GM19468 (cell line): ENCODE measurements around the gene SELENON.

ENCODE experiments used
- ATAC-seq: cut with Tn5 transposase; IDR thresholded peaks from one replicate; pipeline ENCODE4 v1.9.1; 2021; ENCODE audit warnings: mild to moderate bottlenecking, moderate library complexity, moderate number of reproducible peaks; ENCODE audit not compliant: unreplicated experiment; ENCODE audit errors: extremely low read depth

SELENON gene

DNA sequence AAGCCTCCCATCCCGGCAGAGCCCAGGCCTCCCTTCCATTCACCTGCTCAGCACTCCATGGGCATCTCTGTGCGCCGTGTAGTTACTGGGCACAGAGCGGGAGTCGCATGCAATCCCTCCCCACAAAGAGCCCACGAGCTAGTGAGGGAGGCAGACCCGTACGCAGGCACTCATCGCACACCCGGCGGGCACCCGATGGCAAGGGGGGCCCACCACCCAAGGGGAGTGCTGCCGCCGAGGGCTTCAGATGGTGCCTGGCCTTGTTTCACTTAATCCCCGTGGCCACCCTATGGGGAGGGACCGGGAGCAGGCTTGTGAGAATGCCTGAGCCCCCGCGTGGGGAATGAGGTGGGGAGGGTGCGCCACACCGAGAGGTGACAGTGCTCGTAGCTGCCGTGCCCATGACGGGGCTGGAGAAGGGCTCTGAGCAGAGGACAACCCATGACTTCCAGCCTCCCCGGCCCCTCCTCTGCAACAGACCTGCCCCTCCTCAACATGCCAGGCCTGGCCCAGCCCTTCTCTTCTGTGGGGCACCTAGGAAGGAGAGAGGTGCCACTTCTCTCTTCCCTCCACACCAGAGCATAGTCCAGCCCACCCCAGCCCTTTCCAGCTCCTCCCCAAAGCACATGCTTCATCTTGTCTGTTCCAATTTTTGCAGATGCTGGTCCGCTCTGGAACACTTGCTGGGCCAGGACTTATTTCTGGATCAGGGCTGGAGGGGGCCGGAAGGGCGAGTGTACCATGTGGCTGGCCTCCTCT is 30.2 kb upstream of the SELENON start:
- no peak for ATAC-seq

DNA sequence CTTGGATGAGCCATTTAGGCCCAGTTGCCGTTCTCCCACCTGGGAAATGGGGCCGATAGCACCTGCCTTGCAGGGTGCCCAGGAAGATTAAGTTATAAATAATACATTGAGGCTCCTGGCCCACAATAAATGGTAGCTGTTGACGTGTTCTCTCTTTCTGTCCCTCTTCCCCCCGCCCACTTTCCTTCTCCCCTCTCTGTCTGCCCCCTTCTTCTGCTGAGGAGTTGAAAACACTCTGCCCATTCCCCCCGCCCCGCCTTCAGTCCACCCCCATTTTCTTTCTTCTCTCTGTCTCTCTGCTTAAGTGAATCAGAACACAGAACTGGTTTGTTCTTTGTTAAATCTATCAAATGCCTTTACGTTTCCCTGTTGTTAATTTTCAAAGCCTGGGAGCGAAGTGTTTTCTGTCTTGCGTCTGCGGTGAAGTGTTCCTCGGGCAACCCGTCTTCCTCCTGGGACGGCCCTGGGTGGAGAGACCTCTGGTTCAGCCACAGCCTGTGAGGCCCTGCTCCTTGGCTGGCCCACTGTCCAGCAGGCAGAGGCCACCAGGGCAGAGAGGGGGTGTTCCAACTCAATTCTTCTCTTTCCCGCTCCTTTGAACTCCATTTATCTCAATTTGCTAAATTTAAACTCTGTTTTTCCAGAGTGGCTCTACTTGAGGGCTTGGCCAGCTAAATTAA is 29.3 kb upstream of the SELENON start:
- no peak for ATAC-seq

DNA sequence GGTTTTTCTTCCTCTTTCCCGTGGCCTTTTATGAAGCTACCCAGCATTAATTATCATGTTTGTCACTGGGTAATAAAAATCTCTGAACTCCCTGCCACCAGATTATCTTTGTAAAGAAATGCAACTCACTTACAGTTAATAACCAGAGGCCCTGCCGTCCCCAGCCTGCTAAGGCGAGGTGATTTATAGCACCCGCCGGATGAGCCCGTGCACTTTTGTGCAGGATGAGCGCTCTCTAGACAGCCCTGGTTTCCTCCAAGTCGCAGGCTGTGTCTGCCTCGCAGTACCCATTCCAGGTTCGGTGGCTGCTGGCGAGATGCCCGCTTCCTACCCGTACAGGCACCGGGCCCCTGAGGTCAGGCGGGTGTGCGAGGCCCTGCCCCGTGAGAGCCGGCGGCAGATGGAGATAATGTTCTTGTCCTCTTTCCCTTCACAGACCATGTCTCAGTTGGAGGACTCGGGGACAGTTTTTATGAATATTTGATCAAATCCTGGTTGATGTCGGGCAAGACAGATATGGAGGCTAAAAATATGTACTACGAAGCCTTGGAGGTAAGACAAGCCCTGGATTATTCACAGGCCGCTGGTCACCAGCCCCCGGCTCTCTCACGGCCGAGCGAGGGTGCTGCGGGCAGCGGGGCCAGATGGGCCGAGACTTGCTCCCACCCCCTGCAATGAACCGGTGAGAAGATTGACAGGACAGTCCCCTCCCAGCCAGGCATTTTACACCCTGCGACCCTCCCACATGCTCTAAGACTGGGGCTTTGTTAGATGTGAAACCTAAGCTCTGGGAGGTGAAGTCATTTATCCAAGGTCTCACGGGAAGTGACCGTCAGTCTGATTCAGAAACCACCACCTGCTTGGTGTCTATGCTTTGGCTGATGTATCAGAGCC is 28.5 kb upstream of the SELENON start:
- ATAC-seq: no peak

DNA sequence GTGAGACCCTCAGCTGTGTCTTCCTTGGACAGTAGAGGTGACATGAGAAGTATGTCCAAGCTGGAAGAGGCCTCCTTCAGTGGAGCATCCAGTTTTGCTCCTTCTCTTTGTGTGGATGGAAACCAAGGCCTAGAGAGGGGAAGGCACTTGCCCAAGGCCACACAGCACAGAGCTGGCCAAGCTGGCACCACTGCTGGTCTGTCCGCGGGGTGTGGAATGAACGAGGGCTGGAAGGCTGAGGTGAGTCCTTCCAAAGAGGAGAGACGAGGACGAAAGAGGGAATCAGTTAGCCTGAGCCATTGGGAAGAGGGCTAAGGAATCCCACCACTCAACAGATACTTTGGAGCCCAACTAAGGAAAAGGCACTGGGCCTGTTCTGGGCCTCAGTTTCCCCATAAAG is 27.8 kb upstream of the SELENON start:
- ATAC-seq: no peak

DNA sequence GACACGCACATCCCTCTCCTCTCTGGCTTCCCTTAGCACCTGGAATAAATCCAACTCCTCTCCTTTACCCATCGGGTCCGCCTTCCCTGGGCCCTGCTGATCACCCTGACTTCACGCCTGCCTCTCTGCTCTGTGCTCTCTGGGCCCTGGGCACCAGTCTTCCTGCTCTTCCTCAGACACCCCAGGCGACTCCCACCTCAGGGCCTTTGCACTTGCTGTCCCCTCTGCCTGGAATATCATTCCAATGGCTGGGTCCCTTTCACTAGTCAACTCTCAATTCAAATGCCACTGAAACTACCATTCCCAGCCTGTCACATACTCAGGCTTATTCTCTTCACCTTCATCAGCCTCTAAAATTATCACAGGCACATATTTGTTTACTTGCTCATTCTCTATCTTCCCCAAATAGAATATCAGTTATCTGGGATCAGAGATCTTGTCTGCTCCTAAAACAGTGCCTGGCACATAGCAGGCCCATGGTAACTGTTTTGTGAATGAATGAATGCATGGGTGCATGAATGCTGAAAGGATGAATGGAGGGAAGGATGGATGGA is 27.2 kb upstream of the SELENON start:
- no peak for ATAC-seq

DNA sequence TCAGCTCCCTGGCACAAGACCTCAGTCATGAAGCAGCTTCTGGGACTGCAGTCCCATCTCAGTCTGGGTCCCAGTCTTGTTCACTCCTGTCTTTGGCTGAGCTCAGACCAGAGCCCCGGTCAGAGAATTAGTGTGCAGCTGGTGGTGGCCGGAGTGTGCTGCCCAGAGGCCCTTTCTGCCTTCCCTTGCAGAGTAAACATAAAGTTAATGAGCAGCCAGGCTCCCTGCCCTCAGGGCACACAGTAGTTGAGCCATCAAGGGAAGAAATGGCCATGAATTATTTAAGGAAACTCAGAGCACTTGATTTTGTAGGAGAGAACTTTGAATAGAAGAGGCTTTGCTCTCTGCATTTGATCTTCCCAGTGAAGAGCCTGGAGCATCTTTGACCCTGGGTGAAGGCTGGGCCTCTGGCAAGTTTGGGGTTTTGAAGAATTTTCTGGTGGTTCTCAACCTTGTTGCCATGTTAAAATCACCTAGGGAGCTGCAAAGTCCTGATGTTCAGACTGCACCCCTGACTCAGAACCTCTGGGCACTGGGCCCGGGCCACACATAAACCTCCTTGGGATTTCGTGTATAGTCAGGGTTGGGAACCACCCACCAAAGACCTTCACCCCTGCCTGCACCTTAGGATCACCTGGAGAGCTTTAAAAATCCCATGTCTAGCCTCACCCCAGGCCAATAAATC is 26.4 kb upstream of the SELENON start:
- ATAC-seq: no peak

DNA sequence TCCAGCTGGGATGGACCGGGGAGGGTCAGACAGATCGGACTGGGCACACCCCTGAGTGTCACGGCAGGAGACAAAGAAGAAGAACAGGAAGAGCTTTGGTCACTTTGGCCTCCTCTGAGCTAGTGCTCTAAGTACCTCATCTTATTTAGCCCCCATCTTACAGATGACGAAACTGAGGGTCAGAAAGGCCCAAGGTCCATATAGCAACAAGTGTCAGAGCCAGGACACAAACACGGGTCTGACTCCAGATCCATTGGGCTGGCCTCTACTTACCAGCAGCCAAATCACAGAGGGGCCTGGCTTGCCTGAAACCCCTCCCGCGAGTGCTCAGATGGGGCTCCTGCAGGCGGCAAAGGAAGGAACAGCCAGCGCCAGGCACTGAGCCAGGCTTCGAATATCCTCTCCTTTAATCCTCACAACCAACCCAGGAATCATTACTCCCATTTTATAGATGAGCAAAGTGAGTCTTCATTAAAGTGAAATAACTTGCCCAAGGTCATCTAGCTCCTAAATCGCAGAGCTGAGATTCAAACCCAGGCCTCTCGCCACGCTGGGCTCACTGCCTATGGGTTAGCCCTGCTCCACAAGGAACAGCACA is 25.7 kb upstream of the SELENON start:
- no peak for ATAC-seq

DNA sequence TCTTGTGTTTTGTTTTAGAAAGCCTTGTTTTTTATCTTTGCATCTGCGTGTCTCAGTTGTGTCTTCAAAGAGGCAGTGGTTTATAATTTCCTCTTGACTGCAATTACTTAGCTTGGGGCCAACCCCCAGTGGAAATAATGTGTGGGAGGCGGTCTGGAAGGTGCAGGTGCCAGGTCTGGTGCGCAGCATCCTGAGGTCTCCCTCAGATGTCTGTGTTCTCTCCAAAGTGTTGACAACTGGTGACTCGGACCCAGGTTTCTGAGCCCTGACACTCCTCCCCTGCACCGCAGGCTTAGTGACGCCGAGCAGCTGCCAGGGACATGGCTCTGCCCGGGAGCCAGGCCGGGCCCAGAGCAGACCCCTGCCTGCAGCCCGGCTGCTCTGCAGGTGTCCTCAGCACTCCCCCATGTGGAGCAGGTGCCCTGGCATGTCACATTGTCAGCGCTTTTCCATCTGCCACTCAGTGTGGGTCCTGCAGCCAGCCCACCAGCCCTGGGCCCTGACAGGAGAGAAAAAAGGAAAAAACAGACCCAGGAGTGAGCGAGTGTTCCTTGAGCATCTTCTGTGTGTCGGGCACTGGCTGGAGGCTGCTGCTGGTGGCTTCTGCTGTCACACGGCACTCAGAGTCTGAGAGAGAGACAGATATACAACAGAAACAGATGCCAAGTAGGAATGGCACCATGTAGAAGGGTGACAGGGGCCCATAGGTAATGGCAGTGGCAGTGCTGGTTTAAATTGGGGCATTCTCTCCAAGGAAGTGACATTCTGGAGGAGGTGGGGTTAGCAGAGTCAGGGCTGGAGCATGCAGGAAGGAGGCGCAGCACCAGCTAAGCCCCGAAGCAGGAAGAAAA is 24.8 kb upstream of the SELENON start:
- no peak for ATAC-seq

DNA sequence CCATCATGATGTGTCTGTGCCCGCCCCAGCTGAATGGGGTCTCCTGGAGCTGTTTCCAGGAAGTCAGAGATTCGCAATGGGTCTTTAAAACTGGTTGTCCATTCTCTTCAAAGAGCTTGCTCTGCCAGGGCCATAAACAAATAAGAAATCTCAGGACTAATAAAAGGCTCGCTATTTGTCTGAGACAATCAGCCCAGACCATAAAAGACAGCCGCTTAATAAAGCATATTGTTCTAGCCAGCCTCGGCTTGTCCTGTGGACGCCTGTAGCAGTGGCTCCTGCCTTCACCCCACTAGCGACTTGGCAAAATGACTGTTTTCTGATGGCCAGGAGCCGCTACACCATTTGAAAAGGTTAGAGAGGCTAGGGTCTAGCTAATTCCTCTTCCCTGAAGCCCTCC is 20.6 kb upstream of the SELENON start:
- no peak for ATAC-seq

DNA sequence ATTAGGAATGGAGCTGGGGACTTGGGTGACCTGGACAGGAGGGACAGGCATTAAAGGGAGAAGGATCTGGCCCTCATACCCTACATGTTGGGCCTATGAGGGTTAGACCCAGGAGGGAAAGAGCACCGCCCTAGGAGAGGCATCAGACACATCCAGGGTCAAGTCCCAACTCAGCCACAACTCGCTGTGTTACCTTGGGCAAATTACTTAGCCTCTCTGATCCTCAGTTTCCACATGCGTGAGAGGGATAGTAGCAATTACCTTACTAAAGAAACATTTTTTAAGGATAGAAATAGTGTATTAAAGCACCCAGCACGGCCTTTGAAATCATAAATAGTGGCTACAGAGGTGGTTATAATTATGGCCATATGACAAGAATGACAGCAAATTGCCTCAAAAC is 20.1 kb upstream of the SELENON start:
- ATAC-seq: no peak

DNA sequence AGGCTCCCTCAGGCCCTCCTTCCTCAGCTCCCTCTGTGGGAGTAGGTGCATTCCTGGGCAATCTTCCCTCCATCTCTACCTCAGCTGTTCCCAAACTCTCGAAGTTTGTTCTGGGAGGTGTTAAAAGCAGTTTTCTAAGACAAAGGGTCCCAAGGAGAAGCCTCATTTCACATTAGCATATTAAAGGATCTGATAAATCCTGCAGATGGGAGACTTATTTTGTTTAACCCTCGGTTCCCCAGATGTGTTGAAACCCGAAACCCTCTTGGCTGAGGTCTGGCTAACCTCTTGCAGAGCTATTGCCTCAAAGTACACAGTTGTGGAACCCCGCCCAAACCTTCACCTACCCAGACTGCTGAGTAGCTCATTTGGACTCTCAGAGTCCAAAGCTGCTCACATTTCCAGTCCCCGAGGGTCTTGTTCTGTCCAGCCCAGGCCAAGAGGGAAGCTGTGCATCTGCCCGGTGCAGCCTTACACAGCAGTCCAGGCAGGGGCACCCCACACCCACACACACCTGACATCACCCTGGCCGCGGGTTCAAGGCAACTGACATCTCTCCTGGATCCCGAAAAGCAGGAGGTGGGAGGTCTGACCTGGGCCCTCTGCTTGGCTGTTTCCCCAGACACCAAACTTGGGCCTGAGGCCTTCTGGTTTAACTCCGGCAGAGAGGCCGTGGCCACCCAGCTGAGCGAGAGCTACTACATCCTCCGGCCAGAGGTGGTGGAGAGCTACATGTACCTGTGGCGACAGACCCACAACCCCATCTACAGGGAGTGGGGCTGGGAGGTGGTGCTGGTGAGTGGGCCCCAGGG is 19.5 kb upstream of the SELENON start:
- ATAC-seq: no peak

DNA sequence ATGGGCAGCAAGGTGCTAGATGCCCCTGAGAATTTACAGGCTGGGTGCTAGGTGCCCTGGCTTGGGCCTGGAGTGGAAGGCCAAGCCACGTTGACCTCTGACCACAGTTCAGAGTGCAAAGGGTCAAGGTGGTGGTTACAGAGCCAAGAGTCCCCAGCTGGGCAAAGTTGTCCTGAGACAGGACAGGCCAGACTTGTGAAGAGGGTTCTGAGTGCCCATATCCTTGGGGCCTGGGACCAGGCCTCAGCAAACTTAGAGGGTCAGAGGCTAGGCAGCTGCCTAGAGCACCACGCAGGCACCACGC is 18.9 kb upstream of the SELENON start:
- no peak for ATAC-seq

DNA sequence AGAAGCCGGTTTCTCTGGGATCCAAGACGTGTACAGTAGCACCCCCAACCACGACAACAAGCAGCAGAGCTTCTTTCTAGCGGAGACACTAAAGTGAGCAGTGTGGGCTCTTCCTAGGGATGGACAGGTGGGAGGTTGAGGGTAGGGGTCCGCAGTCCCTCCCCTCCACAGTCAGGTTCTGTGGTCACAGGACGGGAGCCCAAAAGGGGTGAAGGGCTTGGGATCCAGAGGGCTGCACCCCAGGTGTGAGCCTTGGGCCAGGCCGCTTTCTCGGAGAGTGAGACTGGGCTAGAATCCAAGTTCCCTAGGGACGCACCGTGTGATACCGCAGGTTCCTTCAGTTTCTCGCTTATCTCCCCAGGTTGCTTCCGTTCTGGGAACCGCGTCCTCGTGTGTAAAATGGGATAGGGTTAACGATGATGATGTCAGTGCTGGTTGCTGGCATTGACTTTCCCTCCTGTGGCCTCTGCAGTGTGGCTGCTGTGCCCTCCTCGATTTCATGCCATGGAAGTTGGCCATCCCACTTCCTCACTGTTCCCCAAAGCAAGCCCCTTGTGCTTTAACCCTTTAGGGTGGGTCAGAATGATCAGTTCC is 17.3 kb upstream of the SELENON start:
- no peak for ATAC-seq

DNA sequence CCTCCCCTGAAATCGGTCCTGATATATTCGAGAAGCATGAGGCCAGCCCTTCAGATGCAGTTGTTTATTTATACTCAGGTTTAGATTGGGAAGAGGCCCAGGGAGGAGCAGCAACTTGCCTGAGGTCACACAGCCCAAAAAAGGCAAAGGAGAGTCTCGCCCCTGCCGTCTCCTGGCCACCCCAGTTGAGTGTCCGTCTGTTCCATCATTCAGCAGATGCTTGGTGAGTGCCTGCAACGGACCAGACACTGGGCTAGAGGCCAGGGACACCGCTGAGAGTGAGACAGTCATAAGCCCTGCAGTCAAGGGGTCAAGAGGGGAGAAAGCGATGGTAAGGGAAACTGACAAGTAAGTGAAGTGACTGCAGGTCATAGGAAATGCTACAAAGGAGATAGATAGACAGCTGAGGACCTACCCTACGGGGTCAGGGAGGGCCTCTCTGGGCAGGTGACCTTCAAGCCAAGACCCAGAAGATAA is 15.4 kb upstream of the SELENON start:
- no peak for ATAC-seq

DNA sequence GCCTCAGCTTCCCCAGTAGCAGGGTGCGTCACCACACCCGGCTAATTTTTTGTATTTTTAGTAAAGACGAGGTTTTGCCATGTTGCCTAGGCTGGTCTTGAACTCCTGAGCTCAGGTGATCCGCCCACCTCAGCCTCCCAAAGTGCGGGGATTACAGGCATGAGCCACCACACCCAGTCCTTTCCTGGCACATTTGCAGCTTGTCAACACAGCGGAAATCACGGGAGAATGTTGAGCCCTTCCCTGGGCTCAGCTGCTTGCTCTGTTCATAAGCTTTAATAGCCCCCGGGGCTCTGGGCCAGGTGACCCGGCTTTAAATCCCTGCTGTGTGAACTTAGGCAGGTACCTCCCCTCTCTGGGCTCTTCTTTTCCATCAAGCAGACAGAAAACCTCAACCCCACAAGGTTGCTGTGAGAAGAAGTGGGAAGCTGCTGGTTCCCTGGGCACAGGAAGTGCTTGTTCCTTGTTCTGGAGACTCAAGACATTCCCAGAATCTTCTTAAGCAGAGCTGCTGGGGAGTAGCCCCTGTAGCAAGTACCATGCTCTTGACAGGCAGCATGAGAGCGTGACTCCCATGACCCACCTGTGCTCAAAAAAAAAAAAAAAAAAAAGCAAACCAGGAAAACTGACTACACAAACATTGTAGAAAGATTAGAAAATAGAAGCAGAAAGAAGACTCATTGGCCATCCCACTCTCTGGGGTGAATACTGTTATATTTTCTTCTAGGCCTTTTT is 14.5 kb upstream of the SELENON start:
- ATAC-seq: no peak

DNA sequence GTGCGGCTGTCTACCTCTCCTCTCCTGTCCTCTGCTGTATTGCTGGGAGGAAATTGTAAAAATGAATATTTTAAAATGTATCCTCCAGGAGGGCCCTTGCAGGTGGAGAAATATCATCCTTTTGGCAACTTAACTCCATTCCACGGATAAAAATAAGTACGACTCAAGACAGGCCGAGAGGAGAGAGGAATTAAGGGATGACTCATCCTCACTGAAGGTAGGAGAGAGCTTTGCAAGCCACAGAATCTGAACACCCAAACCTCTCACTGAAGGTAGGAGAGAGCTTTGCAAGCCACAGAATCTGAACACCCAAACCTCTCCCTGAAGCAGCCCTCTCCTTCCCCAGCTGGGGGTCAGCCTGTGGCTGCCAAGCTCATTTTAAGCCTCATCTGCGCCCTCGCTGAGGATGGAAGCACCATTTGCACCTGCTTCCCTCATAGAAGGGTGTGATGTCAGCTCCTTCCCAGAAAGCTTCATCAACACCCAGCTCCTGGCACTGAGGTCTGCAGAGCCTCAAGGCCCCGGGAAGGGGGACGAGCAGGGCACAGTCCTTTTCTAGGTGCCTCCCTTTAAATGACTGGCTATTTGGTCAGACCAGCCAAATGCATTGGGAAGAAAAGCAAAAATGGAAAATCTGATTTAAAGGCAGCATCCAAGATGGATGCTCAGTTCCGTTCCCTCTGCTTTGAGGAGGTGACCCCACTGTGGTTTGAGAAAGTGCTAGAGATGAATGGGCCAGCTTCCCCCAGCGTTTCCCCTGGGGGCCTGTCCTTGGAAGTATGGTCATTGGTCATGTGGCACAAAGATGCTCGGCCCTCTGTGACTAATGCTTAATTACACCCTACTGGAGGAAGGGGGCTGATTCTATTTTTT is 12.9 kb upstream of the SELENON start:
- no peak for ATAC-seq
